ENCODE results near the gene CLK4.

CLK4 gene

DNA sequence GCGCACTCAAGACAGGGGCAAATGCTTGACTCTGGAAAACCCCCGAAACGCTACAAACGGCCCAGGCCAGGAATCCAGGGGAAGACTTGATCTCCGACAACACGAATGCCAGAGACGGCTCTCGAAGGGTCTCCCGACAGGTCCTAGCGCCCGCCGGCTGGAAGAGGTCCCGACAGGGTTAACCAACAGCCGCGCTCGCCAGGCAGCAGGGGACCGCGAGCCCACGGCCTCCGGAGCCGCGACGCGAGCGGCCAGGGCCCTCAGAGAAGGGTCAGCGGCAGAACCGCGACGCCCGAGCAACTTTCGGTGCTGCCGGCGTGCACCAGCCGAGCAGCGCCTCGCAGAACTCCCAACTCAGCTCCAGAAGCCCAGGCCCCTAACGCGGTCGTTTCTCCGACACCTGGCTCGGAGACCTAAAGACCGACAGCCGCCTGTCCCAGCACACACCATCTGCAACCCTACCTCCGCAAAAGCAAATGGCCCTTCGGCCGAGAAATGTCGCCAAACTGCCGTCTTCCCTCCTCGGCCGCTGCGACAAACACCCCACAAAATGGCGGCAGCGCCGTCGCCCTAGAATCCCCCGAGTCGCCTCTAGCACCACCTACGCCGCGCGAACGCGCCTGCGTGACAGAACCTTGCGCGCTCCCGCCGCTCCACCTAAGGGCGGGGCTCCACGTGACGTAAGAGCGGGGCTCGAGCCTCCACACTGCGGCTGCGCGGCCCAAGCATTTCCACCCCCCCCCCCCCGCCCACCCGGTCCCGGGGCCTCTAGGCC lies at the start of gene CLK4:
TSS of gene CLK4 (minus strand) at position 567 of the 775 bp plus-strand sequence. CDS start 3,634 bp downstream, outside the sequence.
- intact Hi-C loops (cut with DNase I), result loop anchor here (2.0 to 10.0 kb wide), 3 partner anchors 108 to 928 kb away; partner anchors contain the start of genes RUFY1 and ZNF354A
- DNase-seq, result peak; percentile 91 to 99 (median 95)

DNA sequence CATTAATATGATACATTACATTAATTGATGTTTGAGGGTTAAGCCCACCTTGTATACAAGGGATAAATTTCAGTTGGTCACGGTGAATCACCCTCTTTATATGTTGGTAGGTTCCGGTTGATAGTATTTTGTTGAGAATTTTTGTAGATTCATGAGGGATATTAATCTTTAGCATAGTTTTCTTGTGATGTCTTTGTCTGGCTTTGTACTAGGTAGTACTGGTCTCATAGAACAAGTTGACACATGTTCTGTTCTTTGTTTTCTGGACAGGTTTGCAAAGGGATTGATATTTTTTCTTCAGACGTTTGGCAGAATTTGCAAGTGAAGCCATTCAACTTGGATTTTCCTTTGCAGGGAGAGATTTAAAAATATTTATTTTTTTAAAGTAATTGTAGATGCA lies 49.1 kb upstream of the CLK4 start:
- DNase-seq, result no peak
- intact Hi-C loops (cut with DNase I), result no loop called here

DNA sequence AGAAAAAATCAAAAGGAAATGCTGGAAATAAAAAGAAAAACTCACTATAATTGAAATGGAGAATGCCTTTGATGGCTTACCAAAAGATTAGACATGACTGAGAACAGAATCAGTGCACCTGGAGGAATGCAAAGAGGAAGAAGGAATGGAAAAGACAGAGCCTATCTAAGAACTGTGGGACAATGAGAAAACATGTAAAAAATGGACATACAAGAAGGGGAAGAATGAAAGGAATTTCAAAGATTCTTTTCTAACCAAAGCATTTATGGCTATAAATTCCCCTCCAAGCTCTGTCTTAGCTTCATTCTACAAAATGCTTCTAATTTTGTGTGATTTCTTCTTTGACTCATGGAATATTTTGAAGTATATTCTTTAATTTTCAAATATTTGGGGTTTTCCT lies 47.5 kb upstream of the CLK4 start:
- intact Hi-C loops (cut with DNase I), result no loop called here
- DNase-seq, result no peak

DNA sequence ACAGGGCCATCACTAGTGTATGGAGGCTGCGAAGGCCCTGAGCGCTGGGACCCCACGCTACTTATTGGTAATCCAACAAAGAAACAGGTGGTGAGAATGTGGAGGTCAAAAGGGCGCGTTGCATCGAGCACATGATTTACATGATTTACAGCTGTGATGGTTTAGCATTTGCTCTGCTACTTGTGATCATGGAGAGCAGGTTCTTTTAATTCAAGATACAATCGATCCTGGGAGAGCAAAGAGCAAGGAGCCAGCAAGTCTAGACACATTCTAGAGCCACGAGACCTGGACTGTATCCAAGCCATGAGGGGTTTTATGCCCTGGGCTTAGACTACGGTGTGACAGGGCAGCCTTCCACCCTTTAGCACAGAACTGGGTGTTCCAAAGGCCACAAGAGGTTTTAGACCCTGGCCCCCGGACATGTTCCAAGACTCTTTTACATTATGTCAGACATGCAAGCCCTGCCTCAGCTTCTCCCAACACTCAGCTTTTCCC lies 47.0 kb upstream of the CLK4 start:
- no peak for DNase-seq
- intact Hi-C loops (cut with DNase I), result no loop called here

DNA sequence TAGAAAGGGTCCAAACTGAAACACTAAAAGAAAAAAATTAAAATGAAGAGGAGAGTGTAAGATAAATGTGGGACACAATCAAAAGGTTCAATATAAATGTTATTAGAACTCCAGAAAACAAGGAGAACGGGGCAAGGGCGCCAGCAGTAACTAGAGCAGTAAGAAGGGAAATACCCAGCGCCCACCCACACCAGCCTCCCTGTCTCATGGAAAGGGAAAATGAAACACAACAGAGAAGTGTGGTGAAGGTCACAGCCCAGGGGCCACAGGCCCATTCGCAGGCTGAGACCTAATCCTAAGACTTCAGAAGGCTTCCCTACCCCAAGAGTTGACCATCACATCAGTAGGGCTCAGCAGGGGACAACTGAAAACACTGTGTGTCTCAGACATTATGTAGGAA lies 45.8 kb upstream of the CLK4 start:
- no peak for DNase-seq
- intact Hi-C loops (cut with DNase I), result no loop called here

DNA sequence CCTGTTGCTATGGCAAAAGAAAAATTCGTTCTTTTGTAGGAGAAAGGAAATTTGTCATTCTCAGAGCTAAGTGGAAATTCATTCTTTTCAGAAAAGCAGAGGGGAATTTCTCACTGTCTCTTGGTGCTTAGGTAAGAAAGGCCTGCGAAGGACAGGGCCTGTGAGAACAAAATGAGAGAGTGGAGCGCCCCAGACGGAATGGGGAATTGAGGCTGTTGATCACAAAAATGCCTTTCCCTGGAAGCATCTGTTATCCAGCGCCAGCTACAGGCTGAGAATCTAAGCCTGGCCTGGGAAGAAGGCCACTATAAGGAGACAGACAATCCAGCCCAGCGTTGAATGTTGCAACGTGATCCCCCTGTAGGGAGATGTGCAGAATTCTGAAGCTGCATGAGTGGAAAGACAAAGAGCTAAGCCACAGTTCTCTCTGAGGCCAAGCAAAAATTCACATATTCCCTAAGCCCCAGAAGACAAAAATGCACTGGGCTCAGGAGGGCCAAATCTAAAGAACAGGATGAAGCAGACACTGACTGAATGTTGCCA lies 44.8 kb upstream of the CLK4 start:
- DNase-seq, result no peak
- intact Hi-C loops (cut with DNase I), result no loop called here

DNA sequence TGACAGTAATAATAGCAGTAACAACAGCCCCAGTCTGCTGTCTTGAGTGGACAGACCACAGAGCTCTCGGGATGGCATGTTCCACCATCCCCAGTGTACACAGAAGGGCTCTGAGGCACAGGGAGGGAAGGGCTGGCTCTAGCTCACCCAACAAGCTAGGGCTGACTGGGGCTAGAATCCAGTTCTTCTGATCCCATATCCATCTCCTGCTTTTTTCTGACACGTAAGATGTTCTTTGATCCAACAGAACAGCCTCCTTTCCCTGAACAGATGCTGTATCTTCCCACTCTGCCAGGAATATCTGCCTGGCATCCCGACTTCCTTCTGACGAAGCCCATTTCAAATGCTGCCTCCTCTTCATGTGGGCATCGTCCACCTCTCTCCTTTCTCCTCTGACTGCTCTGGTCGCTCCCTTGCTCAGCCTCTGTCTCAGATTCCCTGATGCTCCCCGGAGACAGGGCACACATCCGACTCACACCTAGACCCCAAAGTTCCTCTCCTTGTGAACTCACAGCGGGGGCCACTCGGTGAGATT lies 43.6 kb upstream of the CLK4 start:
- intact Hi-C loops (cut with DNase I), result no loop called here
- DNase-seq, result peak in 5 of 10 donors; percentile 13 to 81 (median 31)

DNA sequence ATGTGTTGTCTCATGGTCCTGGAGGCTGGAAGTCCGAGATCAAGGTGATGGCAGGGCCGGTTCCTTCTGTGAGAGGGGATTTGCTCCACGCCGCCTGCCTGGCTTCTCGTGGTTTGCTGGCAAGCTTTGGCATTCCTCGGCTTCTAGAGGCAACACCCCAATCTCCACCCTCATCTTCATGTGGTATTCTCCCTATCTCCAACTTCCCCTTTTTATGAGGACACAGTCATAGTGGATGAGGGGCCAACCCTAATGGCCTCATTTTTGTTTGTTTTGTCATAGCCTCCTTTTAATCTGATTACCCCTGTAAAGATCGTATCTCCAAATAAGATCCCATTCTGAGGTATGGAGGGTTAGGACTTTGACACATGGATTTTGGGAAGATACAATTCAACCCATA lies 41.7 kb upstream of the CLK4 start:
- no peak for DNase-seq
- intact Hi-C loops (cut with DNase I), result no loop called here

DNA sequence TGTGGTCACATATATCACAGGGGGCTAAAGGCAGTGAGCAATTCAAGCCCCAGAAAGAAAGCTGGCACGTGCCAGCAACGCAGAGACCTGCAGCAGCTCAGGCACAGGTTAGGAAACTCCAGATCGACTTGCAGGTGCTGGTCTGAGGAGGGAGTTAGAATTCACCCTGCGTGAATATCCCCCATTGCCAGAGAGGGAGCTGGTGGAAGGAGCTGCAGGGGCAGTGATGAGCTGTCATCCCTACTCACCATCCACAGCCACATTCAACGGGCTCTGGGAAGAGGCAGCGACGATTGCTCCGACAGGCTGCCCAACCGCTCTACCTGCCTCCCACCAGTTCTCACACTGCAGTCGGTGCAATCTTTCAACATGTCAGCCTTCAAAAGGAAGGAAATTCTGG lies 40.8 kb upstream of the CLK4 start:
- DNase-seq, result no peak
- intact Hi-C loops (cut with DNase I), result no loop called here

DNA sequence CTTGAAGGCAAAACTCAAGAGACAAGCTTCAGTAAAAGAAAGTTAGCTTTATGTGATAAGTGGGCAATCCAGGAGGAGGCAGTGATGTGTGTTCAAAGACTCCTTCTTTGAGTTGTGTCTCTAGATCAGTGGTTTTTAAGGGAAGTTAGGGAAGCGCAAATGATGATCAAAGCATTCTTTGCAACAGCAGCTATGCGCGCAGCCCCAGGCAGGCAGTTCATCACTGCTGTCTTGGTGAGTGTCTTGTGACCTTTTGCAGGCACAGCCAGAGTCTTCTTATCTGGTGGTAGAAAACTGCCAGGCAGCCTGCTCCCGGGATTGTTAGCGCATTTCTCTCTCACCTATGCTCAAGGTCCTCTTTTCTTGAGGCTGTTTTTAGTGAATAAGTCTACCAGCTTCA lies 40.3 kb upstream of the CLK4 start:
- intact Hi-C loops (cut with DNase I), result no loop called here
- no peak for DNase-seq

DNA sequence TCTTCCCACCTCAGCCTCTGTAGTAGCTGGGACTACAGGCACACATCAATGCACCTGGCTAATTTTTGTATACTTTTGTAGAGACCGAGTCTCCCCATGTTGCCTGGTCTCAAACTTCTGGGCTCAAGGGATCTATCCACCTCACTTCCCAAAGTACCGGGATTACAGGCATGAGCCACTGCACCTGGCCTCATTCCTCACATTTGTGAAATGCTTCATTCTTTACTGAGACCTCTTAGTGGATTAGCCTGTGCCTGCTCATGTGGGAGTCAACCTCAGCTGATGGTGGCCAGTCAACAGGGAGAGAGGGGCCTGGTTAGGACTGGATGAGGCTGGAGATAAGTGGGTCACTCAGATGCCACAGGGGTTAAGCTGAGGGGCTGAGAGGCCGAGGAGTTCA lies 37.3 kb upstream of the CLK4 start:
- no peak for DNase-seq
- intact Hi-C loops (cut with DNase I), result no loop called here

DNA sequence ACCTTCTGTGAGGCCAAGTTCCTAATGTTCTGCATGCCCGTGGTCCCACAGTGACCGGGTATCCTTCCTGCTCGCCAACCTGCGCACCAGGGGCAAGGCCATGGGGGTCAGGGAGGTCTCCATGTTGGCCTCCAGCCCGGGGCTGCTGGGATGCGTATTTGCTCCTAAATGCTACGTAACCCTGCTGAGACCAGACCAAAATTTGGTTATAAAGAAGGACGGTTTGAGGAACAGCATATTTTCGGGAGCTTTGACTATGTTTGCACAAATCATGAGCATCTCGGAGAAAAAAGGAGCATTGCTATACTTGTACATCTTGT lies 35.7 kb upstream of the CLK4 start:
- intact Hi-C loops (cut with DNase I), result no loop called here
- DNase-seq, result no peak

DNA sequence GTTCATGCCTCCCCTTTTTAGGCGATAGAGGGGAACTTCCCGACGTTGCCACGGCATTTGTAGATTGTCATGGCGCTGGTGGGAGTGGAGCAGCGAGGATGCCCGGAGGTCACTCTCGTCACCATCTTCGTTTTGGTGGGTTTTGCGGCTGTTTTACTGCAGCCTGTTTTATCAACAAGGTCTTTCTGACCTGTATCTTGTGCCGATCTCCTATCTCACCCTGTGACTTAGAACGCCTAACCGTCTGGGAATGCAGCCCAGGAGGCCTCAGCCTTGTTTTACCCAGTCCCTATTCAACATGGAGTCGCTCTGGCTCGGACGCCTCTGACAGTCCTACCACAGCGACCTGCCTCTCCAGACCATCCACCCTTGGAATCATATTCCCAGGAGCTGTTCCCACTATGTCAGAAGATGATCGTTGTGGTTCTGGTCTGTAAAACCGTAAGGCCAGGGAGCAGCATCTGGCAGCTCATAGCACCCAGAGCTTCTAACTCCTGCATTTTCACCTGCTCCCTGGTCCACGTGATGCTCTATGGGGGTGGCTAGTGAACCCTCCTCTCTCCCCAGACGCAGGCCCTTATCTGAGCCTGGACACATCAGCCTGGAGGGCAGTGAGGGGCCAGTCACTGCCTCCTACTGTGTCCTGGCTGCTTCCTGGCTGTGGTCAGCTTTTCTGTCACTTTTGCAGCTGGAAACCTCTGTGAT lies 35.1 kb upstream of the CLK4 start:
- intact Hi-C loops (cut with DNase I), result no loop called here
- DNase-seq, result no peak

DNA sequence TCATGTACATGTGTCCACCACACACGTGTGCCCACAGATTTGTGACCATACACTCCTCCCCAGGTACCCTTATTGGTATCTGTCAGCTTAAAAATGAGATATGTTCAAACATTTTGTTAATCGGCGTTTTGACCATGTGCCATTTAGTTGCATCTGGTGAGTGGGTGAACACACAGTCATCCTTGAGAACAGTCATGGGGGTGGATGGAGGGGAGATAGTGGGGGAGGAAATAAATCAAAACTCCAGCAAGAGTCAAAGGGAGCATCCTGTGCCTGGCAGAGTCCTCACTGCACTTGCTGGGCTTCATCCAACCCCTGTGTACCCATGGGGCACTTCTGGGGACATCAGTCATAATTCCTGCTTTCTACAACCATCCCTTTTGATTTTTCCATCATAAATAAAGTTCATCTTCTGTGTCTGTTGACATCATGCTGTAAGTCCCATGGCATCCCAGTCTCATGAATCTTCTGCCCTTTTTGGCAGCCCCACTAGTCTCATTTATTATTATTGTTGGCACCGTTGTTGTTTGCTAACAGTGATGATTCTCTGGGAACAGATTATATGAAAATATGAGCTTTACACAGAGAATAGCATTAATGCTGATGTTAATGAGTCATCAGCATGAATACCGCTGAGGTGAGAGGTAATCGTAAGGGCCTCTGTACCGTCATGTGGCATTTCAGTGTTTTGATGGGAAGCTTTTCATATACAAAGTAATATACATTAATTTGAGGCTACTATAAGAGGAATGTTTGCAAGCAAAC lies 24.4 kb upstream of the CLK4 start:
- no peak for DNase-seq
- intact Hi-C loops (cut with DNase I), result no loop called here

DNA sequence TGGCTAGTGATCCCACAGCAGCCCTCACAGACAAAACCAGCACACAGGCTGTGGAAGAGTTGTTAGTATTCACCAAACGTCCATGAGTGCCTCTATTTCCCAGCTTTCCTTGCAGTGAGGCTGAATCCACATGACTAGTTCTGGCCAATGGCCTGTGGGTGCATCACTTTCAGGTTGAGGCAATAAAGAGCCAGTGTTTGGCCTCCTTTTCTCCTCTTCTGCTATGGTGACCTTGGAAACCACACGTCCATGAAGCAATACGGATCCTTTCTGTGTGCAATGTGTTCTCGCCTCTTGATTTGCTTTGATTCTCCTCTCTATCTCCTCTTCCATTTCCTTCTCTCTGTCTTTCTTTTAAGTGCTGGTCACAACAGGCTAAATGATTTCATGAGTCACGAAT lies 23.4 kb upstream of the CLK4 start:
- intact Hi-C loops (cut with DNase I), result no loop called here
- no peak for DNase-seq

DNA sequence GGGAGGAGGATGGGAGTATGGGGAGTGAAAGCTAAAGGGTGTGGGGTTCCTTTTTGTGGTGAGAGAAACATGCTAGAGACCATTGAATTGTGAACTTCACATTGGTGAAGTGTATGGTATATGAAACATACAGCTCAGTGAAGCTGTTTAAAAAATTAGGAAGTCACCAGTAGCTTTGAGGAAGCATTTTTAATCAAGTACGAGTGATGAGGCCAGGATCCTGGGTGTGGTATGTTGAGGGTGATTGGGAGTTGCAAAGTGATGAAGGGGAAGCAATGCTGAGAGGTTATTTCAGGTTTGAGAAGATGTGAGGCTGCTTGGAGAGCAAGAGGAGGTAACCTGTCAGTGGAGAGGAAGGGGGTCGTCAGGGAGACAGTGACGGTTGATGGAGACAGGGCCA lies 22.7 kb upstream of the CLK4 start:
- intact Hi-C loops (cut with DNase I), result no loop called here
- no peak for DNase-seq

DNA sequence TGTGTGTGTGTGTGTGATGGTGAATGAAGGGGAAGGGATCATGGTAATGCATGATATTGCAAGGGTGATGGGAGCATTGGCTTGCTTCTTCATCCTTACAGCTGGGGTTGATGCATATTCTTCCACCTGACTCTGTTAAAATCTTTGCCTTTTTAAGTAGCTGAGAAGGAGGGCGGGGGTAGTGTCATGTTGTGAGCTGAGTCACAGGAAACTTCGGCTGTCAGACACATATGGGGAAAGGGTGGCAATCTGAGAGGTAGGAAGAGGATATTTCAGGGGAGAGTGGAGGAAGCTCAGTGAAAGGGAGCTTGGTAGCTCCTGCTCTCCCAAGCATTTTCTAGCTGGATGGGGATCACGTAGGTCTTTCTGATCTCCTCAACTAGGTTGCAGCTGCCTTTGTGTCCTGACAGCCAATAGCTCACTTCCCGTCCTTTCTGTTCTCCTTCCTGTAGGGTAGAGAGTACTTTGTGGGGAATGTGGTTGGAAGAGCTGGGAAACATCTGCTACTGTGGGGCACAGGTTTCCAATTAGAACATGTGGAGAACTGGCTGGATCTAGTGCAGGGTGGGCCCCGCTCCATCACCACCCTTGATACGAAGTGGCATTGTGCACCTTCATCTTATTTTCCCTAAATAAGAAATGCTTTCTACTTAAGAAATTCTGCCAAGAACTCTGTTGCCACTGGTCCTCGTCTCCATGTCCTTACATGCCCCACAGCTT lies 18.1 kb upstream of the CLK4 start:
- peak in 3 of 10 donors; percentile 17 to 83 (median 29) for DNase-seq
- intact Hi-C loops (cut with DNase I), result no loop called here

DNA sequence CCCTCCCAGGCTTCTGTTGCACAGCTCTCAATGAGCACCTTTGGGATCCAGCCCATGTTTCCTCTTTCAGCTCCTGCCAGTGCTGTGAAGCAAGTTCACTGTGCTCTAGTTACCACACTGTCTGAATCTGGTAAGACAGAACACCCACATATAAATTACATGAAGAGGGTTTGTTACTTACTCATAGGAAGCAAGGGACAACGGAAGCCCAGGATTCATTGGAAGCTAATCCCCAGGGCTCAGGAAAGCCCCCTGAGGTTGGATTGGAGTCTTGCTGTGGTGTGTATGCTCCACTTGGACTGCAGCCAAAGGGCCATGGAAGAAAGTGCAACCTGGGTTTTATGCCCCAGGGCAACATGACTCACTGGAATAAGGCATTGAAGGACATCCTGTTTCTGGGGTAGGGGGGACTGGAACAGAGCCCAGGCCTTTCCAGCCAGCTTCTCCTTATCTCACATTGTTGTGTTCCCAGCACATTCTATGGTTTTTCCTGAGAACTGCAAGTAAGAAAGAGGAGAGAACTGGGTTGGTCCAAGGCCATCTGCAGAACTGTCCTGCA lies 15.6 kb upstream of the CLK4 start:
- peak in 3 of 10 donors; percentile 26 to 86 (median 31) for DNase-seq
- intact Hi-C loops (cut with DNase I), result no loop called here

DNA sequence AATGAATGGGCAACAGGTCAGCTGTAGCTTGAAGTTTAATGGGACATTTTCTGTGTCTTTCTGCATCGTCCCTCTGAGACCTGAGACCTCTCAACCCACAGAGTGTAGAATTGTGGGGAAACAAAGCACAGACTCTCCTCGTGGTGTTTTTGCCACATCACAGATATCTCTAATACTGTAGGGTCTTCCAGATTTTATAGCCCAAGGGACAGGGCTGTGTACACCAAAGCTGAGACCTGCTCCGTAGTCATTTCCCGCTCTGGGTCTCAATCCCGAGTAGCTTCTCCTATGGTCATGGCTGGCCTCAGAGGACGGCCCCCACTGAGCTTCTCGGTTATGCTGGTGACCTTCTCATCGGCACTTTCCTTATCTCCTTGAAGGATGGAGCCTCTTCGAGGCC lies 14.9 kb upstream of the CLK4 start:
- intact Hi-C loops (cut with DNase I), result no loop called here
- no peak for DNase-seq
